Stimulated activated effector memory CD8-positive, alpha-beta T cell treated with anti-CD3 and anti-CD28 coated beads, Interleukin-12 subunit alpha, Interleukin-12 subunit beta, amount 100 ng/mL, for 72 hours (primary cell): ENCODE measurements around the gene UBE2G2.

Experiments used
- ATAC-seq: fragments of 150-1000 bp; cut with Tn5 transposase; 2 replicates; pipeline ENCODE4 v1.10.0; 2021
- DNase-seq, 2 donors: peaks; one replicate each; pipeline ENCODE4 v3.0.0; 2021 to 2022; ENCODE audit warnings: low spot score in 2 of 2
- H3K27ac Mint-ChIP-seq: one replicate; pipeline ENCODE4 v1.8.0; 2022; ENCODE audit warnings: mild to moderate bottlenecking, mixed read lengths
- H3K36me3 Mint-ChIP-seq: one replicate; pipeline ENCODE4 v1.8.0; 2022; ENCODE audit warnings: mild to moderate bottlenecking, mixed read lengths
- H3K4me1 Mint-ChIP-seq: one replicate; pipeline ENCODE4 v1.8.0; 2022; ENCODE audit warnings: mixed read lengths
- H3K4me3 Mint-ChIP-seq: one replicate; pipeline ENCODE4 v1.8.0; 2022; ENCODE audit warnings: mild to moderate bottlenecking, mixed read lengths
- H3K9me3 Mint-ChIP-seq: one replicate; pipeline ENCODE4 v1.8.0; 2022; ENCODE audit warnings: mixed read lengths

UBE2G2 gene

DNA sequence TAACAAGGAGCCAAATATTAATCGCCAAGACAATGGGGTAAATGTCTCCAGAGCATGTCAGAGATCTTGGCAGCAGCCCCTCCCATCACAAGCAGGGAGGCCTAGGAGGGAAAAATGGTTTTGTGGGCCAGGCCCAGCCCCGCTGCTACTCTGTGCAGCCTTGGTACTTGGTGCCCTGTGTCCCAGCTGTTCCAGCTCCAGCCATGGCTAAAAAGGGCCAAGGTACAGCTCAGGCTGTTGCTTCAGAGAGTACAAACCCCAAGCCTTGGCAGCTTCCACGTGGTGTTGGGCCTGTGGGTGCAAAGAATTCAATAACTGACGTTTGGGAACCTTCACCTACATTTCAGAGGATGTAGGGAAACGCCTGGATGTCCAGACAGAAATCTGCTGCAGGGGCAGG lies 10.4 kb downstream of the UBE2G2 start:
- peaks cover 57% of the 10 kb centered on the region for H3K36me3 Mint-ChIP-seq
- no peak overlapping the region for H3K4me3 Mint-ChIP-seq

DNA sequence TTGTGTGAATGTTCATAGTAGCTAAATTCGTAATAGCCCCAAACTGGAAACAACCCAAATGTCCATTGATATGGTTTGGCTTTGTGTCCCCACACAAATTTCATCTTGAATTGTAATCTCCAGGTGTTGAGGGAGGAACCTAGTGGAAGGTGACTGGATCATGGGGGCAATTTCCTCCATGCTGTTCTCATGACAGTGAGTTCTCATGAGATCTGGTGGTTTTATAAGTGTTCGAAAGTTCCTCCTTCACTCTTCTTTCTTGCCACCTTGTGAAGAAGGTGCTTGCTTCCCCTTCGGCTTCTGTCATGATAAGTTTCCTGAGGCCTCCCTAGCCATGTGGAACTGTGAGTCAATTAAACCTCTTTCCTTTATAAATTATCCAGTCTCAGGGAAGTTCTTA lies 11.3 kb downstream of the UBE2G2 start:
- Mint-ChIP-seq H3K27ac (peak overlapping the region; percentile 60), H3K4me1 (peaks cover 41% of the 10 kb centered on the region), H3K4me3 (no peak overlapping the region), H3K36me3 (peaks cover 58% of the 10 kb centered on the region), H3K9me3 (no peaks in the 10 kb centered on the region)
- no peak for DNase-seq
- no peak for ATAC-seq

More for the DNA sequence above, 10.4 kb downstream of the UBE2G2 start:
- DNase-seq (no peak), ATAC-seq (no peak)
- Mint-ChIP-seq H3K27ac (peak overlapping the region; percentile 60), H3K9me3 (no peaks in the 10 kb centered on the region), H3K4me1 (peaks cover 43% of the 10 kb centered on the region)

DNA sequence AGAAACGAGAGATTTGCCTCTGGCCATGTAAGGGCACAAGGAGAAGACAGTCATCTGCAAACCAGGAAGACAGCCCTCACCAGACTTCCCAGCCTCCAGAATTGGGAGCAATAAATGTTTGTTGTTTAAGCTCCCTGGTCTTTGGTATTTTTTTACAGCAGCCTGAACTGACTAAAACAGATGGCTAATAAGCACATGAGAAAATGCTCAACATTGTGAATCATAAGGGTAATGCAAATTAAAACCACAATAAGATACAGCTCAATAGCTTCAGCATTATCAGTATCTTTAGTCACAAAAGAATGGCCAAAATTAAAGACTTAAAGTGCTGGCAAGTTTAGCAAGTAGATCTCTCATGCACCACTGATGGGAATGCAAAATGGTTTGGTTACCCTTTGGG lies 11.7 kb downstream of the UBE2G2 start:
- H3K27ac Mint-ChIP-seq, result peak overlapping the region; percentile 62
- no peak overlapping the region for H3K4me3 Mint-ChIP-seq
- no peak for DNase-seq
- peaks cover 58% of the 10 kb centered on the region for H3K36me3 Mint-ChIP-seq
- H3K9me3 Mint-ChIP-seq, result no peaks in the 10 kb centered on the region
- no peak for ATAC-seq
- H3K4me1 Mint-ChIP-seq, result peaks cover 41% of the 10 kb centered on the region

DNA sequence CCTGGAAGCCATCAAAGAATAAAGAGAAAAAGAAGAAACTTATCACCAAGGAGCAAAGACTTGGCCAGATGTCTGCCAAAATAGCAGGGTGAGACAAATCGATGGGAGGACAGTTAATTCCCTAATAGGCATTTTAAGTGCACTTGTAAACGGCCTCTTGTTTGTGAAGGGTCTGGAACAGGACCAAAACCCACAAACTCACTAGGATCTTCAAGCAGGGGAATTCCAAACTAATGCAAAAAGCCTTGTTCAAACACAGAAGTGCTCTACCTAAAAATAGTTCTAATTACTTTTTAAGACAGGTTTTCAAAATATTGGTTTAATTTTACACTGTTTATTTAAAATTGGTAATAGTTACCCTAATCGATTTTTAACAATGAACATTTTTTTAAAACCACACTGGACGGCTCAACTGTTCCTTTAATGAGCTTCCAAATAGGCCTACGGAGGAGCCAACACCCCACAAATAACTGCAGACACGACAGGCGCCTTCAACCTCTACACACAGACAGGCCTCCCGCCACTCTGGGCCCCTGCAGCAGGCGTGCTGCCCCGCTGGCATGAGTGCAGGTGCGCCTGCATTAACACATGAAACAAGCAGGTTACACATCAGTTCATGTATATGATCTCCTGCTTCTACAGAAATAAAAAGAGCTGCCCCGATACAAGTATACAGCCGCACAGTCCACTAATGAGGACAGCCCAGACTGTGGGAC lies 15.8 kb downstream of the UBE2G2 start:
- no peak for ATAC-seq
- peaks cover 14% of the 10 kb centered on the region for H3K4me1 Mint-ChIP-seq
- DNase-seq, result no peak
- no peaks in the 10 kb centered on the region for H3K9me3 Mint-ChIP-seq
- no peak overlapping the region for H3K4me3 Mint-ChIP-seq
- H3K27ac Mint-ChIP-seq, result no peak overlapping the region
- H3K36me3 Mint-ChIP-seq, result peaks cover 52% of the 10 kb centered on the region

DNA sequence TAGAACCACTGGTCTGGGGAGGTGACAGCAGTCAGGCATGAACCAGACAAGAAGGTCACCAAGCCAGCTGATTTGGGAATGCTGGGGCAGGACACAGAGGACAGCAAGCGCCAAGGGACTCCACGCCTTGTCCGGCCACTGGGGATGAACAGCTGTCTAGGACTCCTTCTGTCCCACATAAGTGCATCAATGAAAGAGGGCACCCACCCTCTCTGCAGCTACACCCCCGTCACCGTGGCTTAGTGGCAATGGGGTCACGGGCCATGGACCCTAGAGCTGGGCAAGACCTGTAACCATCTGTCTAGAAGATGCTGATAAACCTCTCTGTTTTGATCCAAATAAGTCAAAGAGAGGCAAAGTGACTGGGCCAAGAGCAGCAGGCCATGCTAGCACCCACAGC lies 16.8 kb downstream of the UBE2G2 start:
- DNase-seq (no peak), ATAC-seq (no peak)
- no peaks in the 10 kb centered on the region for H3K9me3 Mint-ChIP-seq
- no peak overlapping the region for H3K27ac Mint-ChIP-seq
- peaks cover 57% of the 10 kb centered on the region for H3K36me3 Mint-ChIP-seq
- H3K4me1 Mint-ChIP-seq, result peaks cover 5% of the 10 kb centered on the region
- no peak overlapping the region for H3K4me3 Mint-ChIP-seq

DNA sequence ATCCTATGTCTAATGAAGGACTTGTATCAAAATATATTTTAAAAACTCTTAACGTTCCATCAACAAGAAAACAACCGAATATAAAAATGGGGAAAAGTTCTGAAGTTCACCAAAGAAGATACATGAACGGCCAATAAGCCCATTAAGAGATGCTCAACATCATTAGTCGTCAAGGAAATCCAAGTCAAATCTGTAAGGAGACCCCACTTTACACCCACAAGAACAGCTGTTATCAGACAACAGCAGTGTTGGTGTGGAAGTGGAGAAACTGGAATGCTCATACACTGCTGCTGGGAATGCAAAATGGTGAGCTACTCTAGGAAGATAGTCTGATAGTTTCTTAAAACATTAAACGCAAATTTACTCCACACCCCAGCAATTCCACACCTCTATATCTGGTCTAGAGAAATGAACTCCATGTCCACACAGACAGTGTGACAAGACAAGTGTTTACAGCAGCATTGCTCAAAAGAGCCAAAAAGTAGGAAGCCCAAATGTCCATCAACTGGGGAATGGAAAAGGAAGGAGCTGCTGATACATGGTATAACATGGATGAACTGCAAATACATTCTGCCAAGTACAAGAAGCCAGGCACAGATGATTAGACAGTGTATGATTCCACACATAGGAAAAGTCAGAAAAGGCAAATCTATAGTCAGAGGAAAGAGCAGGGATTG lies 18.5 kb downstream of the UBE2G2 start:
- Mint-ChIP-seq H3K4me3 (no peak overlapping the region), H3K9me3 (no peaks in the 10 kb centered on the region), H3K36me3 (peaks cover 70% of the 10 kb centered on the region), H3K27ac (peak overlapping the region; percentile 8), H3K4me1 (peaks cover 7% of the 10 kb centered on the region)
- no peak for DNase-seq
- ATAC-seq, result no peak

DNA sequence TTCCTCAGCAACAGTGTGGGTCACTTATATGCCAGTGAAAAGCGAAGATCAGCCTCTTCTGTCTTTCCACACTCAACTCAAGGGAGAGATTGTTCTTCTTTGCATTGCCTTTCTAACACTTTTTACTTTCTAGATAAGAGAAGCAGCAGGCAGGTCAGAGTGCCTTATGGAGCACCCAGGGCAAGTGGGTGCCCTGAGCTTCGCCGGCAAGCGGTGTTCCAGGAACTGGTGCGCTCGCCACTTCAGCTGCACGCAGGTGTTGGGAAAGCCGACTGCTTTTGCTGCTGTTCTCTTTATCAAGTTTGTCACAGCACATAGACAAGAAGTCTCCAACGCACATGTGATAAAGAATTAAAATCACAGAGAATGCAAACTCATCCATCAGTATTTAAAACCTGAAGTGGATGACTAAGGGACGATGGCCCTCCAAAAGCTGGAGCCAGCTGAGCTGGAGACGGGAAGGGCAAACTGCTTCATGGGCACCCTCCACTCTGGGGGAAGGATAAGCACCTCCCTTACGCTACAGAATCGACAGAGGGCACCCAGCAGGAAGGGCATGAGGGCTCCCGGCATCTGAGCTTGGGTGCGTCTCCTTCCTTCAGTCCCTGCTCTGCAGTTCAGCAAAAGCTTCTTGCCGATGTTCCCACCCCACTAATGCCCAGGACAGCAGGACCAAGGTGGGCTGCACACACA lies 20.7 kb downstream of the UBE2G2 start:
- H3K4me3 Mint-ChIP-seq, result no peak overlapping the region
- H3K9me3 Mint-ChIP-seq, result no peaks in the 10 kb centered on the region
- H3K4me1 Mint-ChIP-seq, result peaks cover 8% of the 10 kb centered on the region
- ATAC-seq, result no peak
- no peak for DNase-seq
- peaks cover 64% of the 10 kb centered on the region for H3K36me3 Mint-ChIP-seq
- H3K27ac Mint-ChIP-seq, result no peak overlapping the region

DNA sequence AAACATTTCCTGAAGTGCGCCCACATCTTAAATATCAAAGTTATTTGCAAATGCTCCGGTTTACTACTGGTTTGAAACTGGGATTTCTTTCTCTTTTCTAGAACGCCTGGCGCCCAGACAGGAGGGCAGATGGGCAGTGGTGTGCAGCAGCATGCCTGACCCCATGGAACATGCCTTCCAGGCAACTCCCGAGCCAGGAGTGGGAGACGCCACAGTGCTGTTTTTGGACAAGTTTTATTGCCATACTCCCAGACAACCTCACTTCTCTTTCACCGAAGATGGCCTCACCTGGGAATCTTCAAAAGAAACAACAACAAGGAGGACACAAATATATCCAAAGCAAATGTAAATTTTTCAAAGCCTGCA lies 21.5 kb downstream of the UBE2G2 start:
- no peak for DNase-seq
- Mint-ChIP-seq H3K4me3 (no peak overlapping the region), H3K27ac (no peak overlapping the region), H3K4me1 (peaks cover 8% of the 10 kb centered on the region), H3K36me3 (peaks cover 64% of the 10 kb centered on the region), H3K9me3 (no peaks in the 10 kb centered on the region)
- no peak for ATAC-seq

DNA sequence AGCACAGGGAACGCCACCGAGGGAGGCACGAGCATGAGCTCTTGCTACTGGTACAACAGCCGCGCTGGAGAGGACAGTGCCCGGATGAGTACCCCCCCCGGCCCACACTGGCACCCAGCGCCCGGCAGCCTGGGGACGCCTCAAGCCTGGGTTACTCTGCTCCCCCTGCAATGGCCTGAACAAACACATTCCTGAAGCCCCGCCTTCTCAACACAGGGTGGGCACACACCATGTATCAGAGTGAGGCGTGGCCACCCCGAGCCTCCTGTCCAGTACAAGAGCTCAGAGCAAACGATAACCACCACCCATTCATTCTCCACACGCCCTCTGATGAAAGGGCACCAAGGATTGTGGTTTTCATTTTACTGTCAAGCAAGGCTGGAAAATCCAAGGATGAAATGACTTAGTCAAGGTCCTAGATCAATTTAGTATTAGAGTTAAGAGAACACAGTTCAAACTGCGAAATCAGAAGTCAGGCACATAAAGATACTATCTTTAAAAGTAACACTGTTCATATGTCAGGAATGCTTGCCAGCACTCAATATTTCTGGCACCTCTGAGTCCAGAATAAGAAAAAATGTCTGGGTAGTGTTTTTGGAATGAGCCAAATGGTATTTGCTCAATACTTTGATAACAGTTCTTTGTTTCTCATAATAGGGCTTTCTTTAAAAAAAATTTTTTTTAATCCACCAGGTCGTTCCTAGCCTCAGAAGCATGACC lies 22.0 kb downstream of the UBE2G2 start:
- H3K4me3 Mint-ChIP-seq, result no peak overlapping the region
- no peaks in the 10 kb centered on the region for H3K9me3 Mint-ChIP-seq
- DNase-seq (no peak), ATAC-seq (no peak)
- H3K4me1 Mint-ChIP-seq, result peaks cover 8% of the 10 kb centered on the region
- peaks cover 66% of the 10 kb centered on the region for H3K36me3 Mint-ChIP-seq
- H3K27ac Mint-ChIP-seq, result no peak overlapping the region

DNA sequence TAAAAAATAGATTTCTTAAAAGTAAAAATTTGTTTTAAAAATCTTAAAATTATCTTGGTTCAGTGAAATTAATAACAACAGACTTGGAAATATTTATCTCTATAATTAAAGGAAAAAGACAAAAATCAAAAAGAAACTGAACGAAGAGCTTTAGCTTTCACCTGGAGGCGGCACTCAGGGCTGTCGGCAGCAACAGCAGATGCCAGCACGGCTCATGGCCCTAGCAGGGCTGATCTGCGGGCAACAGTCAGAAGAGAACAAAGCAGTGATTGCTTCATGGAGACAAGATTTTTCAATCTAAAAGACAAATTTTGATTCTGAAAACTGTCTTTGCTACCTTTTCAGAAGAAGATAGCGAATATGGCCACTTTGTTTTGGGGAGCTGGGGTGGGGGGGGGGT lies 22.6 kb downstream of the UBE2G2 start:
- Mint-ChIP-seq H3K4me1 (peaks cover 8% of the 10 kb centered on the region), H3K9me3 (no peaks in the 10 kb centered on the region), H3K4me3 (no peak overlapping the region), H3K36me3 (peaks cover 70% of the 10 kb centered on the region), H3K27ac (peak overlapping the region; percentile 55)
- DNase-seq (no peak), ATAC-seq (no peak)

DNA sequence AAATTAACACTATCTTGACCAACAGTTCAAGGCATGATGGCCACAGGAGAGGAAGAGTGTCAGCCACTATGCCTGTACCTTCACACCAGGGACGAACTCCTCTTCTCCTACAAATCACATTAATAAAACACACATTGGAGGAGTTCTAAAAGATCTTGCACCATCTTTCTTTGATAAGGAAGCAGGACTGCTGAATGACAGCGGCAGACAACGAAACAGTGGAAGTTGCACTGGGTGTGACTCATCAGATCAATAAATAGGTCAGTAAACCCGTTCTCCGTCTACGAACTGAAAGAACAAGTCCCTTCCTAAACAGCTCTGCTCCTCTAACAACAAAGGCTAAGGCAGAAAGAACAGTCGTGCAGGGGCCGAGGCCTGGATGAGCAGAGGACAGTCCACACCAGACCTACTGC lies 23.1 kb downstream of the UBE2G2 start:
- ATAC-seq (peak; percentile 51), DNase-seq (no peak)
- Mint-ChIP-seq H3K27ac (peak overlapping the region; percentile 55), H3K4me1 (peaks cover 8% of the 10 kb centered on the region), H3K9me3 (no peaks in the 10 kb centered on the region), H3K4me3 (no peak overlapping the region), H3K36me3 (peaks cover 74% of the 10 kb centered on the region)

DNA sequence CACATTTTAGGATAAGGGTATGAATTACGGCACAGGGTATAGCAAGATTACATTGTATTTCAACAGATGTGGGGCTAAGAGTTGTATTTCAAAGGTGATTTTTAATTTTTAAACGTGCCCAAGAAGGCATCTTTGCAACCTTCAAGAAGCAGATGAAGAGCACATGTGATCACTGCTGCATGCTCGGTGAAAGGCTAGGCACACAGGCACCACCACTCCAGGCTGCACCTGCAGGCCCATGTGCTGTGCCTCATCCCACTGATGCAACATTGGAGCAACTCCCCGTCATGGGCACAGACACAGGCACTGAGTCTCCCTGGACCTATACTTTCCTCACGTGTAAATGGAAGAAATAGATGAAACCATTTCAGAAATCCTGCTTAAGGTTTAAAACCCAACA lies 23.5 kb downstream of the UBE2G2 start:
- H3K4me3 Mint-ChIP-seq, result no peak overlapping the region
- peaks cover 76% of the 10 kb centered on the region for H3K36me3 Mint-ChIP-seq
- H3K9me3 Mint-ChIP-seq, result no peaks in the 10 kb centered on the region
- H3K4me1 Mint-ChIP-seq, result peaks cover 8% of the 10 kb centered on the region
- DNase-seq, result no peak
- ATAC-seq, result no peak
- H3K27ac Mint-ChIP-seq, result peak overlapping the region; percentile 55

DNA sequence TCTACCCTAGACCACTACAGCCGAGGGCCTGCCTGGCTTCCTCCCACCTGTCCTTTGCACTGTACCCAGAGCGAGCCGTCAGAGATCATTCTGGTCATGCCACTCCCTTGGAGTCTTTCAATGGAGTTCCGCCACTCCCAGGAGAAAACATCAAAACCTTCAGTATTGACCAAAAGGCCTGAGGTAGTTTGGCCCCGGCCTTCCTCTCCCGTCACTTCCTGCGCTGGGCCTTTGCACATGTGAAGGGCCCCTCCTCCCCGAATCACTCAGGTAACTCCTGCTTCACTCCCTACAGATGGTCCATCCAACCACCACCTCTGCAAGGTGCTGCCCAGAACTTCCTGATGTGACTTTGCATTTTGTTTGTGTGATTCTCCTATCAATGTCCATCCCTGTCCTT lies 26.6 kb downstream of the UBE2G2 start:
- peaks cover 83% of the 10 kb centered on the region for H3K36me3 Mint-ChIP-seq
- H3K9me3 Mint-ChIP-seq, result no peaks in the 10 kb centered on the region
- peaks cover 17% of the 10 kb centered on the region for H3K4me1 Mint-ChIP-seq

DNA sequence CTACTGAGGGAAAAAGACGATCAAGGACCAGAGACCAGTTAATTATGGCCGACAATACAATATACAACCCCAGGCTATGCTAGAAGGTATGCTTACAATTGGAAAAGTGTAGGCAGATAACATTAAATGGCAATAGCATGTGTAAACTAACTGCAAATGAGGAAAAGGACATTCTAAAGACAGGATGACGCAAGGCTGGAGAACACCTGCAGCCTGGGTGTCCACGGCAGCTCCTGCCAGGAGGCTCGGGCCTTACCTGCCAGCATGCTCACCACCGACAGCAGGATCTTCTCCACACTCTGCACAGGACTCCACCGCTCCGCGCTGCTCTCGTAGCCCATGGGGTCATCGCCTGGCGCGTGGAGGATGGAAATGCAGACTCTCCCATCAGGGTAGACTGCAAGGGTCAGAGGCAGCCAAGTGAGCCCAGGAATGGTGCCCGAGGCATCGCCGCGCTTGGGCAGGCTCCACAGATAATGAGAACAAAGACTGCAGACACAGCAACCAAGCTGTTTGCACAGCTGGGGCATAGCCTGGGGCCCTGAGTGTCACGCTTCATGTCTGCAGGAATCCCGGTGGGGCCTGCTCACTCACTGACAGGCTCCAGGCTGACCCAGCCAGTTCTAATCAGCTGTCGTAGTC lies 28.2 kb downstream of the UBE2G2 start:
- ATAC-seq, result no peak
- H3K9me3 Mint-ChIP-seq, result no peaks in the 10 kb centered on the region
- DNase-seq, result no peak
- H3K4me3 Mint-ChIP-seq, result no peak overlapping the region
- H3K27ac Mint-ChIP-seq, result peak overlapping the region; percentile 87
- peaks cover 13% of the 10 kb centered on the region for H3K4me1 Mint-ChIP-seq
- H3K36me3 Mint-ChIP-seq, result peaks cover 86% of the 10 kb centered on the region

More for the DNA sequence above, 26.6 kb downstream of the UBE2G2 start:
- Mint-ChIP-seq H3K4me3 (no peak overlapping the region), H3K27ac (peak overlapping the region; percentile 26)
- no peak for DNase-seq
- no peak for ATAC-seq
